AG04450 (cell line): ENCODE results near the gene LHX2. TPM values are rescaled to one million over a fixed set of nuclear protein-coding genes. Genes with fewer than 3 reads are reported as not detected.

ENCODE experiments used
- CTCF ChIA-PET: fragments of 300-600, 350-600 bp; formaldehyde crosslinking; extraction: SDS; loops from one replicate; lab custom pipeline; 2022; ENCODE audit warnings: antibody characterized with exemption, inconsistent platforms; lab: Charles Lee
- POLR2A ChIA-PET: fragments of 350-600 bp; formaldehyde crosslinking; extraction: SDS; loops from one replicate; lab custom pipeline; 2021; ENCODE audit warnings: antibody characterized with exemption, inconsistent platforms; lab: Yijun Ruan, JAX
- DNase-seq: peaks from one replicate; pipeline ENCODE4 v3.0.0-alpha.2; 2011; ENCODE audit warnings: low read depth, low spot score
- H3K27ac ChIP-seq: one replicate; pipeline ENCODE4 v1.5.1; 2012; ENCODE audit warnings: low read depth, low read length, control low read depth
- H3K27me3 ChIP-seq: one replicate; pipeline ENCODE4 v1.6.0; 2012; ENCODE audit warnings: low read length; ENCODE audit not compliant: control insufficient read depth, insufficient read depth
- H3K4me3 ChIP-seq: 2 replicates; pipeline ENCODE4 v1.5.1; 2011; ENCODE audit warnings: mild to moderate bottlenecking, low read depth, low read length, control low read depth
- H3K9me3 ChIP-seq: 2 replicates; pipeline ENCODE4 v1.5.1; 2012; ENCODE audit warnings: low read length; ENCODE audit not compliant: control insufficient read depth, insufficient read depth
- polyA minus RNA-seq: library from RNA; depleted of rRNA, polyadenylated mRNA; stranded (reverse); fragments of >200 nt; gene quantifications from 2 replicates; pipeline ENCODE4 v1.2.3, GENCODE V29; 2011; rRNA and poly(A)+ RNA removed
- polyA plus RNA-seq: library from polyadenylated mRNA; depleted of rRNA; stranded (reverse); fragments of >200 nt; gene quantifications from 2 replicates; pipeline ENCODE4 v1.2.3, GENCODE V29; 2011; rRNA removed
- TF ChIP-seq, protein P1 (sequence below): IDR thresholded peaks from 2 replicates; pipeline ENCODE4 v1.5.1; 2011; ENCODE audit warnings: low read depth, low read length, control low read depth, inconsistent platforms

LHX2 gene, protein sequence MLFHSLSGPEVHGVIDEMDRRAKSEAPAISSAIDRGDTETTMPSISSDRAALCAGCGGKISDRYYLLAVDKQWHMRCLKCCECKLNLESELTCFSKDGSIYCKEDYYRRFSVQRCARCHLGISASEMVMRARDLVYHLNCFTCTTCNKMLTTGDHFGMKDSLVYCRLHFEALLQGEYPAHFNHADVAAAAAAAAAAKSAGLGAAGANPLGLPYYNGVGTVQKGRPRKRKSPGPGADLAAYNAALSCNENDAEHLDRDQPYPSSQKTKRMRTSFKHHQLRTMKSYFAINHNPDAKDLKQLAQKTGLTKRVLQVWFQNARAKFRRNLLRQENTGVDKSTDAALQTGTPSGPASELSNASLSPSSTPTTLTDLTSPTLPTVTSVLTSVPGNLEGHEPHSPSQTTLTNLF
- not detected in 2 replicates for polyA plus RNA-seq
- not detected in 2 replicates for polyA minus RNA-seq

DNA sequence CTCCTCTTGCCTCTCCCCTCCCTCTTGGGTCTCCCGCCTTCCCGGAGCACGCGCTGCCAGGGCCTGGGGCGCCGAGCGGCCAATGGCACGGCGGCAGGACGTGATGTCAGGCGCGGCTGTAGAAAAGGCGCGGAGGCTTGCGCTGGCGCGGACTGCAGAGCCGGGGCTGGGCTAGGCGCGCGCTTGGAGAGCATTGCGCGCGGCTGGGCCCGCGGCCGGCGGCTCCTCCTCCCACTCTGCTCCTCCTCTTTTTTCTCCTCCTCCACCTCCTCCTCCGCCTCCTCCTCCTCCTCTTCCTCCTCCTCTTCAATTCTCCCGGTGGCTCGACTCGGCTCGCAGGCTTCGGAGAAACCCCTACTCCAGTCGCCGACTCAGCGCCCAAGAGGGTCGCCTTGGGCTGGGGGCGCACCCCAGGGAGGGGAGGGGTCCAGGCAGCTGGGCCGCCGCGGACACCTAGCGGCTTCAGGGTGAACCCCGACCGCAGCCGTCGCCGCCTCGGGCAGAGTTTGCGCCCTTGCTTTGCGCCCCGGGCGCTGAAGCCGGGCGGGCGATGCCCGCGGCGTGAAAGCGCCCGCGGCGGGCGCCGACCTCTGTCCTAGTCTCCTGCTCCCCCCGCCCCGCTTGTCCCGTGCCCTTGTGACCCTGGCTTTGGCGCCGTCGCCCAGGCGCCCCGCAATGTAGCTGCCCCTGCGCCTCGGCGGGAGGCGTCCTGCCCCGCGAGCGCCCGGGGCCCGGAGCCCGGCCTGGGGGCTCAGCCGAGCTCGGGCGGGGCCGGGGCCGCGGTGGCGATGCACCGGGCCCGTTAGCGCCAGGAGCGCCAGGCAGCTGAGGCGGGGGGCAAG lies at the start of gene LHX2:
Gene LHX2 (plus strand): TSS at position 309 of the 842 bp plus-strand sequence. CDS start 581 bp downstream, outside the sequence.
- POLR2A ChIA-PET: no interaction called here
- CTCF ChIA-PET: no interaction called here
- peaks cover 25% of the 10 kb centered on the region; the same call in 1 of the 2 replicates for H3K9me3 ChIP-seq
- H3K27me3 ChIP-seq: peaks cover 95% of the 10 kb centered on the region
- peak within 1 kb of the TSS; percentile 17; the same call in 1 of the 2 replicates for H3K4me3 ChIP-seq
- TF ChIP-seq, protein P1, sequence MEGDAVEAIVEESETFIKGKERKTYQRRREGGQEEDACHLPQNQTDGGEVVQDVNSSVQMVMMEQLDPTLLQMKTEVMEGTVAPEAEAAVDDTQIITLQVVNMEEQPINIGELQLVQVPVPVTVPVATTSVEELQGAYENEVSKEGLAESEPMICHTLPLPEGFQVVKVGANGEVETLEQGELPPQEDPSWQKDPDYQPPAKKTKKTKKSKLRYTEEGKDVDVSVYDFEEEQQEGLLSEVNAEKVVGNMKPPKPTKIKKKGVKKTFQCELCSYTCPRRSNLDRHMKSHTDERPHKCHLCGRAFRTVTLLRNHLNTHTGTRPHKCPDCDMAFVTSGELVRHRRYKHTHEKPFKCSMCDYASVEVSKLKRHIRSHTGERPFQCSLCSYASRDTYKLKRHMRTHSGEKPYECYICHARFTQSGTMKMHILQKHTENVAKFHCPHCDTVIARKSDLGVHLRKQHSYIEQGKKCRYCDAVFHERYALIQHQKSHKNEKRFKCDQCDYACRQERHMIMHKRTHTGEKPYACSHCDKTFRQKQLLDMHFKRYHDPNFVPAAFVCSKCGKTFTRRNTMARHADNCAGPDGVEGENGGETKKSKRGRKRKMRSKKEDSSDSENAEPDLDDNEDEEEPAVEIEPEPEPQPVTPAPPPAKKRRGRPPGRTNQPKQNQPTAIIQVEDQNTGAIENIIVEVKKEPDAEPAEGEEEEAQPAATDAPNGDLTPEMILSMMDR: no peak
- DNase-seq: no peak
- no peak within 1 kb of the TSS for H3K27ac ChIP-seq

DNA sequence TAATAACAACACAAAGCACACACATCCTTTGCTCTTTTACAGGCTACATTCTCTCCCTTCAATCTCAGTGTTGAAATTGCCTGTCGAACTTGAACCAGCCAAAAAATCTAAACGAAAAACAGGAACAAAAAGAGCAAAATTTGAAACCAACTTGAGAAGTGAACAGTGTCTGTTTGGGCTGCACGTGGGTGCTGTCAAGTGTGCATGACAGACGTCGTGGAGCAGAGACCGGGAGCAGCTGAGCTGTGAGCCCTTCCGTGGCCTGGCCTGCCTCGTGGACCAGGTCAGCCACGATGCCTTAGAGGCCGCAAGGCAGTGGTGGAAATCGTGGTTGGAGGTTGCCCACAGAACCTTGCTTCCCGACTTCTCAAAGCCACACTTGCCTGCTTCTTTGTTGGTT lies 46.8 kb upstream of the LHX2 start:
- TF ChIP-seq, protein P1: no peak
- CTCF ChIA-PET: no interaction called here
- H3K9me3 ChIP-seq: no peaks in the 10 kb centered on the region
- H3K4me3 ChIP-seq: no peak overlapping the region
- H3K27me3 ChIP-seq: peaks cover 10% of the 10 kb centered on the region
- no peak overlapping the region for H3K27ac ChIP-seq
- DNase-seq: no peak
- POLR2A ChIA-PET: no interaction called here

DNA sequence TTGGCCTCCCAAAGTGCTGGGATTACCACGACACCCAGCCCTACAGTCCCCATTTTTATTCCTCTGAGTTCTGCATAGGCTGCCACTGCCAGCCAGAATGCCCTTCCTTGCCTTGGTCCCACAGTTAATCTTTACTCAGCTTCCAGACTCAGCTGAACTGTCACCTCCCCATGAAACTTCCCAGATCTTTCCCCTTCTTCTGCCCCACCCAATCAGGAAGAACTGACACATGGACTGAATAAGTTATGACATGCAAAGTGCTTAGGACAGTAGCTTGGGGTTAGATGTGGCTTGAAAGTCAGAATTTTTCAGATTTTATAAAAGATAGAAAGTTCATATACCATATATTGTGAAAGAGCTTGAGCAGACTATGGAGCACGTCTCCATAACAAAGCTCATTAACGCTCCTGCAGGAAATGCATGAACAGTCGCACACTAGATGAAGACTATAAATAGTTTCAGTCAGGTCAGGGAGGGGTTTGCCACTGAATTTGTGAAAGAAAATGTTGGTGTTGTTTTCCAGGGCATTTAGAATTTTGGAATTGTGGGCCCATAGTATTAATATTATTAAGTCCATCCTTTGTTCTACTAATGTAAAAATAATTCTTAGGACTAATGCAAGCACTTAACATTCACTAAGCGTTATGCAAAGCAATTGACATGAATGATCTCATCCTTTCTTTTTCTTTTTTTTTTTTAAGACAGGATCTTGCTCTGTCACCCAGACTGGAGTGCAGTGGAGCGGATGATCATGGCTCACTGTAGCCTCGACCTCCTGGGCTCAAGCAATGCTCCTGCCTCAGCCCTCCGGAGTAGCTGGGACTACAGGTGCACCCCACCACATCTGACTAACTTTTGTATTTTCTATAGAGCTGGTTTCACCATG lies 45.5 kb upstream of the LHX2 start:
- Histone ChIP-seq H3K27me3 (peaks cover 8% of the 10 kb centered on the region), H3K9me3 (no peaks in the 10 kb centered on the region), H3K27ac (no peak overlapping the region), H3K4me3 (no peak overlapping the region)
- CTCF ChIA-PET: no interaction called here
- DNase-seq: no peak
- POLR2A ChIA-PET: no interaction called here
- TF ChIP-seq, protein P1: no peak

DNA sequence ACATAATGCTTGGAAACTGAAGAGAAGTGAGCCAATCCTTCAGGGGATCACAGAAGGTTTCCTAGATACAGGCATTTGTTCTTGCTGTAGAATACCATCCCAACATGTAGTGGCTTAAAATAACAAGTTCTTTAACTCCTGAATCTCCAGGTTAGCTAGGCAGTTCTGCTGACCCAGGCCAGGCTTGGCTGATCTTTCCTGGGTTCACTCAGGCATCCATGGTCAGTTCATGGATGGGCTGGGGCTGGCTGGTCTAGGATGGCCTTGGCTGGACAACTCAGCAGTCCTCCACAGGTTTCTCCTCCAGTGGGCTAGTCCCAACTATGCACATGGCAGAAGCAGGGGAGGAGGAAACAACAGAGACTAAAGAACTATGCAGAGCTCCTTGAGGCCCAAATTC lies 44.2 kb upstream of the LHX2 start:
- POLR2A ChIA-PET: no interaction called here
- TF ChIP-seq, protein P1: no peak

More for the DNA sequence above, 44.2 kb upstream of the LHX2 start:
- peaks cover 8% of the 10 kb centered on the region; the same call in 1 of the 2 replicates for H3K9me3 ChIP-seq
- H3K27me3 ChIP-seq: peaks cover 5% of the 10 kb centered on the region
- CTCF ChIA-PET: no interaction called here
- H3K4me3 ChIP-seq: no peak overlapping the region
- no peak overlapping the region for H3K27ac ChIP-seq
- no peak for DNase-seq
